ENCODE data around the gene DEGS2.

Gene DEGS2

GRCh38 chr14:100137173-100137572, 22.3 kb downstream of the DEGS2 start:
- no peak overlapping the region for H3K27ac ChIP-seq
- H3K4me3 ChIP-seq, result no peak overlapping the region

- Histone ChIP-seq H3K27ac (no peak overlapping the region), H3K4me3 (no peak overlapping the region)
Observed at GRCh38 chr14:100135784-100136183, 23.7 kb downstream of the DEGS2 start.

GRCh38 chr14:100135073-100135472, 24.4 kb downstream of the DEGS2 start:
- H3K27ac ChIP-seq, result no peak overlapping the region
- H3K4me3 ChIP-seq, result no peak overlapping the region

- H3K4me3 ChIP-seq, result no peak overlapping the region
- no peak overlapping the region for H3K27ac ChIP-seq
Observed at GRCh38 chr14:100134586-100134985, 24.9 kb downstream of the DEGS2 start.

- Histone ChIP-seq H3K4me3 (no peak overlapping the region), H3K27ac (peak overlapping the region in 16 of 21 experiments; percentile 17 to 74 (median 66))
Observed at GRCh38 chr14:100132903-100133510, 26.4 kb downstream of the DEGS2 start.

GRCh38 chr14:100132161-100132902, 27.1 kb downstream of the DEGS2 start:
- Histone ChIP-seq H3K27ac (peak overlapping the region in 19 of 21 experiments; percentile 26 to 80 (median 67)), H3K4me3 (no peak overlapping the region)

- no peak overlapping the region for H3K4me3 ChIP-seq
- peak overlapping the region in 9 of 21 experiments; percentile 12 to 74 (median 62) for H3K27ac ChIP-seq
Observed at GRCh38 chr14:100131181-100131580, 28.3 kb downstream of the DEGS2 start.

- Histone ChIP-seq H3K27ac (peak overlapping the region in 2 of 21 experiments; percentile 12 to 62), H3K4me3 (no peak overlapping the region)
Observed at GRCh38 chr14:100130521-100130920, 28.9 kb downstream of the DEGS2 start.

GRCh38 chr14:100129161-100129589, 30.3 kb downstream of the DEGS2 start:
- Histone ChIP-seq H3K4me3 (no peak overlapping the region), H3K27ac (peak overlapping the region in 6 of 21 experiments; percentile 5 to 52 (median 22))

- peak overlapping the region in 5 of 21 experiments; percentile 14 to 49 (median 29) for H3K27ac ChIP-seq
- H3K4me3 ChIP-seq, result no peak overlapping the region
Observed at GRCh38 chr14:100128688-100129087, 30.8 kb downstream of the DEGS2 start.

- H3K27ac ChIP-seq, result peak overlapping the region in 4 of 21 experiments; percentile 14 to 49 (median 23)
Observed at GRCh38 chr14:100127853-100128455, 31.5 kb downstream of the DEGS2 start.

GRCh38 chr14:100126401-100126800, 33.0 kb downstream of the DEGS2 start:
- H3K27ac ChIP-seq, result no peak overlapping the region

More at GRCh38 chr14:100127853-100128455, 31.5 kb downstream of the DEGS2 start:
- H3K4me3 ChIP-seq, result no peak overlapping the region

GRCh38 chr14:100124551-100125088, 34.8 kb downstream of the DEGS2 start:
- H3K27ac ChIP-seq, result no peak overlapping the region
- no peak overlapping the region for H3K4me3 ChIP-seq

More at GRCh38 chr14:100126401-100126800, 33.0 kb downstream of the DEGS2 start:
- H3K4me3 ChIP-seq, result no peak overlapping the region

- no peak overlapping the region for H3K4me3 ChIP-seq
- H3K27ac ChIP-seq, result no peak overlapping the region
Observed at GRCh38 chr14:100123618-100124017, 35.8 kb downstream of the DEGS2 start.

- Histone ChIP-seq H3K27ac (no peak overlapping the region), H3K4me3 (no peak overlapping the region)
Observed at GRCh38 chr14:100122481-100123223, 36.8 kb downstream of the DEGS2 start.

GRCh38 chr14:100121643-100122480, 37.6 kb downstream of the DEGS2 start:
- Histone ChIP-seq H3K27ac (no peak overlapping the region), H3K4me3 (no peak overlapping the region)

GRCh38 chr14:100120522-100121269, 38.7 kb downstream of the DEGS2 start:
- Histone ChIP-seq H3K27ac (no peak overlapping the region), H3K4me3 (no peak overlapping the region)

- H3K4me3 ChIP-seq, result no peak overlapping the region
- H3K27ac ChIP-seq, result no peak overlapping the region
Observed at GRCh38 chr14:100119251-100119650, 40.2 kb downstream of the DEGS2 start.

Data from skin epidermis (tissue), 12 donors.